T-cell (primary cell): ENCODE results near the gene NUDT6. TPM values are rescaled to one million over a fixed set of nuclear protein-coding genes. Genes with fewer than 3 reads are reported as not detected.
"Not testable (repeated sequence)": the region's sequence is repeated elsewhere in the genome, so short reads cannot be mapped to it uniquely, and the experiment has no call there.

Source experiments
- ATAC-seq, 4 experiments: fragments of 200-7000 bp in 3 of 4; fragments of 150-1000 bp in 1 of 4; cut with Tn5 transposase; replicated peaks in 1 of 4; 1 replicate in 3 of 4; 2 replicates in 1 of 4; pipeline ENCODE4 v1.10.0; 2021; ENCODE audit warnings: moderate library complexity in 3 of 4, mild to moderate bottlenecking in 2 of 4, moderate number of reproducible peaks in 1 of 4
- CTCF ChIA-PET, 2 donors: fragments of 300-600 bp; sonication (Branson Sonifier 250); formaldehyde crosslinking; loops; one replicate each; lab custom pipeline; 2022; ENCODE audit warnings: antibody characterized with exemption in 2 of 2; lab: Charles Lee
- POLR2A ChIA-PET, 2 donors: fragments of 300-600 bp; sonication (Branson Sonifier 250); formaldehyde crosslinking; loops; one replicate each; lab custom pipeline; 2022; ENCODE audit warnings: antibody characterized with exemption in 2 of 2; lab: Charles Lee
- DNase-seq, 35 experiments: peaks; one replicate each; pipeline versions ENCODE4 v3.0.0 to v3.0.0-alpha.2; 2013 to 2023
- H3K27ac ChIP-seq: one replicate; pipeline ENCODE4 v1.5.1; 2013; ENCODE audit warnings: low read length
- H3K27me3 ChIP-seq, 2 experiments: replicated peaks in 1 of 2; 1 replicate in 1 of 2; 2 replicates in 1 of 2; pipeline versions ENCODE4 v1.6.1 to v1.7.0; 2013; ENCODE audit warnings: low read length in 1 of 2, mixed read lengths in 1 of 2; ENCODE audit not compliant: control insufficient read depth in 2 of 2, insufficient read depth in 2 of 2; ENCODE audit errors: extremely low read depth in 1 of 2
- H3K36me3 ChIP-seq, 2 donors: 1 replicate in 1 of 2; 2 replicates in 1 of 2; pipeline versions ENCODE4 v1.6.1 to v1.7.0; 2013; ENCODE audit warnings: low read length in 1 of 2; ENCODE audit not compliant: control insufficient read depth in 2 of 2, insufficient read depth in 1 of 2; ENCODE audit errors: extremely low read depth in 1 of 2
- H3K4me1 ChIP-seq, 2 experiments: 1 replicate in 1 of 2; 2 replicates in 1 of 2; pipeline versions ENCODE4 v1.6.1 to v1.7.0; 2013; ENCODE audit warnings: low read length in 2 of 2, mixed read lengths in 1 of 2; ENCODE audit not compliant: insufficient read depth in 2 of 2, control insufficient read depth in 1 of 2; ENCODE audit errors: extremely low read depth in 1 of 2
- H3K4me3 ChIP-seq, 2 donors: 1 replicate in 1 of 2; 2 replicates in 1 of 2; pipeline versions ENCODE4 v1.5.1 to v1.7.0; 2013; ENCODE audit warnings: mild to moderate bottlenecking in 2 of 2, low read length in 1 of 2, moderate library complexity in 1 of 2; ENCODE audit not compliant: control insufficient read depth in 1 of 2; ENCODE audit errors: extremely low read depth in 1 of 2
- H3K9me3 ChIP-seq: 2 replicates; pipeline ENCODE4 v1.7.0; 2013
- H3K27ac Mint-ChIP-seq, 2 donors: one replicate each; pipeline ENCODE4 v1.8.0; 2020 to 2021; ENCODE audit warnings: mild to moderate bottlenecking in 2 of 2, mixed read lengths in 2 of 2
- H3K27me3 Mint-ChIP-seq, 2 donors: one replicate each; pipeline ENCODE4 v1.8.0; 2021 to 2022; ENCODE audit warnings: mixed read lengths in 2 of 2
- H3K36me3 Mint-ChIP-seq: one replicate; pipeline ENCODE4 v1.8.0; 2021; ENCODE audit warnings: mixed read lengths
- H3K4me1 Mint-ChIP-seq, 3 donors: one replicate each; pipeline ENCODE4 v1.8.0; 2020 to 2022; ENCODE audit warnings: mixed read lengths in 3 of 3, mild to moderate bottlenecking in 1 of 3
- H3K4me3 Mint-ChIP-seq, 3 donors: one replicate each; pipeline ENCODE4 v1.8.0; 2020 to 2022; ENCODE audit warnings: mild to moderate bottlenecking in 3 of 3, mixed read lengths in 3 of 3, moderate library complexity in 3 of 3
- H3K9me3 Mint-ChIP-seq, 3 donors: one replicate each; pipeline ENCODE4 v1.8.0; 2020 to 2022; ENCODE audit warnings: mixed read lengths in 3 of 3
- WGBS: methylation state at CpG from one replicate; pipeline ENCODE4 v1.1.5; 2013; ENCODE audit warnings: missing lambda C conversion rate; ENCODE audit not compliant: insufficient coverage; 5-methylcytosine and 5-hydroxymethylcytosine counted together
- total RNA-seq, 35 experiments: library from RNA in 6 of 35; stranded (reverse) in 6 of 35; fragments of 120-200 nt in 1 of 35; gene quantifications; one replicate each; pipeline versions ENCODE4 v1.2.1 to v1.2.4 and lab custom pipeline; 2013 to 2026

The NUDT6 gene
- total RNA-seq, 5 donors from 2014 or later (not counting 1 experiment from before 2014, with no cell fraction given): 1.3 to 4.4 (median 2.3) TPM

- Mint-ChIP-seq H3K4me1 (peaks cover 0 to 17% (median 8%) of the 10 kb centered on the region in 3 donors), H3K36me3 (peaks cover 56% of the 10 kb centered on the region), H3K27ac (no peak overlapping the region), H3K4me3 (no peak overlapping the region), H3K9me3 (peaks cover 0 to 2% (median 0%) of the 10 kb centered on the region in 3 donors), H3K27me3 (no peaks in the 10 kb centered on the region)
- POLR2A ChIA-PET: no interaction called here
- CTCF ChIA-PET: no interaction called here
- ATAC-seq (no peak), DNase-seq (no peak)
- no peaks in the 10 kb centered on the region for H3K4me1 ChIP-seq
- no CpG with 5 or more reads among the region's 1 CpG for WGBS
- no peak overlapping the region for H3K4me3 ChIP-seq
- H3K9me3 ChIP-seq: no peaks in the 10 kb centered on the region
- H3K36me3 ChIP-seq: peaks cover 3 to 34% of the 10 kb centered on the region in 2 donors
- H3K27ac ChIP-seq: no peak overlapping the region
- H3K27me3 ChIP-seq: no peaks in the 10 kb centered on the region
Measured at GRCh38 chr4:122946142-122946541, 23.7 kb upstream of the NUDT6 start.

GRCh38 chr4:122945136-122945535 lies 22.7 kb upstream of the NUDT6 start:
- ATAC-seq (peak in 1 of 4 experiments; percentile 37), DNase-seq (peak in 30 of 35 experiments; percentile 9 to 67 (median 38))
- H3K9me3 Mint-ChIP-seq, H3K4me3 ChIP-seq, H3K27ac ChIP-seq, POLR2A ChIA-PET, H3K27me3 Mint-ChIP-seq, H3K27me3 ChIP-seq, H3K9me3 ChIP-seq, H3K4me1 ChIP-seq, H3K4me3 Mint-ChIP-seq: not testable (repeated sequence)
- Mint-ChIP-seq H3K36me3 (peaks cover 52% of the 10 kb centered on the region), H3K27ac (peak overlapping the region; percentile 55 to 85), H3K4me1 (peaks cover 0 to 17% (median 8%) of the 10 kb centered on the region in 3 donors)
- peaks cover 0 to 26% of the 10 kb centered on the region in 2 donors for H3K36me3 ChIP-seq
- no CpG with 5 or more reads among the region's 17 CpGs for WGBS
- CTCF ChIA-PET: interaction anchor here in 1 of 2 donors (1.1 kb wide), 1 partner anchor 22 kb away, joined by 3 read pairs; no protein-coding TSS in a partner anchor

GRCh38 chr4:122932763-122933162 lies 10.4 kb upstream of the NUDT6 start:
- Mint-ChIP-seq H3K27ac (no peak overlapping the region), H3K9me3 (no peaks in the 10 kb centered on the region), H3K4me3 (no peak overlapping the region), H3K4me1 (peaks cover 0 to 5% (median 0%) of the 10 kb centered on the region in 3 donors), H3K36me3 (peaks cover 38% of the 10 kb centered on the region), H3K27me3 (no peaks in the 10 kb centered on the region)
- no peak overlapping the region for H3K27ac ChIP-seq
- CTCF ChIA-PET: interaction anchor here (0.6 to 1.2 kb wide), 3 partner anchors 77 to 620 kb away, joined by 3 to 4 read pairs (median 4); no protein-coding TSS in a partner anchor
- DNase-seq (no peak), ATAC-seq (no peak)
- H3K4me3 ChIP-seq: no peak overlapping the region
- H3K4me1 ChIP-seq: no peaks in the 10 kb centered on the region
- no peaks in the 10 kb centered on the region for H3K27me3 ChIP-seq
- H3K9me3 ChIP-seq: no peaks in the 10 kb centered on the region
- POLR2A ChIA-PET: interaction anchor here in 1 of 2 donors (0.7 kb wide), 1 partner anchor 1051 kb away, joined by 3 read pairs; no protein-coding TSS in a partner anchor
- H3K36me3 ChIP-seq: peaks cover 0 to 41% of the 10 kb centered on the region in 2 donors

- CTCF ChIA-PET: interaction anchor here (0.5 to 2.3 kb wide), 25 partner anchors 9 to 1066 kb away, joined by 3 to 31 read pairs (median 4); partner anchors contain the start of genes BBS12 (in 1 of the 2) and NUDT6 (in 1 of the 2)
- H3K4me3 Mint-ChIP-seq: no peak overlapping the region
- peaks cover 0 to 30% of the 10 kb centered on the region in 2 donors for H3K36me3 ChIP-seq
- no peaks in the 10 kb centered on the region for H3K9me3 ChIP-seq
- ATAC-seq: no peak
- no peaks in the 10 kb centered on the region for H3K4me1 ChIP-seq
- POLR2A ChIA-PET: interaction anchor here (0.7 kb wide), 2 partner anchors 9 to 10 kb away, joined by 3 read pairs; no protein-coding TSS in a partner anchor
- no peaks in the 10 kb centered on the region for H3K9me3 Mint-ChIP-seq
- H3K27me3 Mint-ChIP-seq: no peaks in the 10 kb centered on the region
- peak in 1 of 35 experiments; percentile 33 for DNase-seq
- H3K36me3 Mint-ChIP-seq: peaks cover 29% of the 10 kb centered on the region
- no peaks in the 10 kb centered on the region for H3K27me3 ChIP-seq
- H3K27ac Mint-ChIP-seq: no peak overlapping the region
- H3K27ac ChIP-seq: no peak overlapping the region
- no peak overlapping the region for H3K4me3 ChIP-seq
- H3K4me1 Mint-ChIP-seq: peaks cover 0 to 8% (median 7%) of the 10 kb centered on the region in 3 donors
Measured at GRCh38 chr4:122930862-122931261, 8.5 kb upstream of the NUDT6 start.

GRCh38 chr4:122928930-122929329 lies 6.5 kb upstream of the NUDT6 start:
- ChIA-PET POLR2A (no interaction called here), CTCF (interaction anchor here (0.8 to 2.3 kb wide), 5 partner anchors 15 to 212 kb away, joined by 4 to 31 read pairs (median 11); partner anchors contain the start of gene BBS12 (in 1 of the 2))
- Mint-ChIP-seq H3K4me1 (peaks cover 0 to 7% (median 3%) of the 10 kb centered on the region in 3 donors), H3K27me3 (no peaks in the 10 kb centered on the region), H3K36me3 (peaks cover 17% of the 10 kb centered on the region), H3K4me3 (no peak overlapping the region), H3K27ac (no peak overlapping the region), H3K9me3 (no peaks in the 10 kb centered on the region)
- ATAC-seq: no peak
- WGBS: 83% methylated on average over 1 of the region's 1 CpG
- H3K27me3 ChIP-seq: no peaks in the 10 kb centered on the region
- no peaks in the 10 kb centered on the region for H3K9me3 ChIP-seq
- no peak overlapping the region for H3K4me3 ChIP-seq
- peaks cover 0 to 16% of the 10 kb centered on the region in 2 donors for H3K36me3 ChIP-seq
- no peak overlapping the region for H3K27ac ChIP-seq
- H3K4me1 ChIP-seq: peaks cover 4 to 5% of the 10 kb centered on the region in 2 experiments
- no peak for DNase-seq

GRCh38 chr4:122922877-122923511 lies 597 bp upstream of the NUDT6 start:
- under 1% methylated on average over 31 of the region's 34 CpGs for whole genome bisulfite sequencing
- POLR2A ChIA-PET: no interaction called here
- no peaks in the 10 kb centered on the region for H3K9me3 Mint-ChIP-seq
- peak; percentile 69 to 92 (median 86) for DNase-seq
- CTCF ChIA-PET: interaction anchor here in 1 of 2 donors (1.0 to 1.4 kb wide), 3 partner anchors 8 to 190 kb away, joined by 3 to 12 read pairs (median 5); partner anchors contain the start of gene BBS12
- Histone ChIP-seq H3K4me1 (peaks cover 10 to 12% of the 10 kb centered on the region in 2 experiments), H3K9me3 (no peaks in the 10 kb centered on the region), H3K27me3 (peaks cover 0 to 3% of the 10 kb centered on the region in 2 experiments), H3K36me3 (no peaks in the 10 kb centered on the region), H3K27ac (peak overlapping the region; percentile 71), H3K4me3 (peak overlapping the region; percentile 78 to 91)
- peak overlapping the region; percentile 93 to 97 for H3K27ac Mint-ChIP-seq
- H3K27me3 Mint-ChIP-seq: no peaks in the 10 kb centered on the region
- peaks cover 0 to 13% (median 12%) of the 10 kb centered on the region in 3 donors for H3K4me1 Mint-ChIP-seq
- peak overlapping the region in 1 of 3 donors; percentile 99 for H3K4me3 Mint-ChIP-seq
- H3K36me3 Mint-ChIP-seq: no peaks in the 10 kb centered on the region
- ATAC-seq: peak; percentile 97 to 98 (median 98)
